WTC11 (cell line): Measurements from ENCODE around the gene FERMT3. TPM values are rescaled to one million over a fixed set of nuclear protein-coding genes. Genes with fewer than 3 reads are reported as not detected.

Source experiments
- ATAC-seq: fragments of 200-7000 bp; cut with Tn5 transposase; 2 replicates; pipeline ENCODE4 v1.10.0; 2021; ENCODE audit warnings: mild to moderate bottlenecking, moderate library complexity
- CTCF ChIA-PET: fragments of 300-600 bp; sonication (Branson Sonifier 250); formaldehyde crosslinking; loops from one replicate; lab custom pipeline; 2021; ENCODE audit warnings: antibody characterized with exemption; lab: Charles Lee
- POLR2A ChIA-PET: fragments of 350-600 bp; sonication (Branson Sonifier 250); formaldehyde crosslinking; loops from one replicate; lab custom pipeline; 2021; ENCODE audit warnings: antibody characterized with exemption; lab: Charles Lee
- DNase-seq: peaks from one replicate; pipeline ENCODE4 v3.0.0; 2021; ENCODE audit warnings: low spot score
- H3K27ac Mint-ChIP-seq: 2 replicates; pipeline ENCODE4 v1.8.0; 2021; ENCODE audit warnings: mixed read lengths
- H3K27me3 Mint-ChIP-seq: 2 replicates; pipeline ENCODE4 v1.8.0; 2021; ENCODE audit warnings: low read depth, mild to moderate bottlenecking, moderate library complexity, mixed read lengths
- H3K36me3 Mint-ChIP-seq: 2 replicates; pipeline ENCODE4 v1.8.0; 2021; ENCODE audit warnings: mixed read lengths
- H3K4me1 Mint-ChIP-seq: 2 replicates; pipeline ENCODE4 v1.8.0; 2022; ENCODE audit warnings: mixed read lengths
- H3K4me3 Mint-ChIP-seq: 2 replicates; pipeline ENCODE4 v1.8.0; 2021; ENCODE audit warnings: mild to moderate bottlenecking, moderate library complexity, mixed read lengths
- H3K9me3 Mint-ChIP-seq: 2 replicates; pipeline ENCODE4 v1.8.0; 2021; ENCODE audit warnings: mixed read lengths
- CREM ChIP-seq: sonication (generic); formaldehyde crosslinking; IDR thresholded peaks from 2 replicates; pipeline ENCODE4 v1.8.1; 2022; ENCODE audit warnings: mild to moderate bottlenecking, missing genetic modification reagents, moderate library complexity
- ESRRA ChIP-seq: sonication (generic); formaldehyde crosslinking; IDR thresholded peaks from 2 replicates; pipeline ENCODE4 v1.8.1; 2022; ENCODE audit warnings: mild to moderate bottlenecking, missing genetic modification reagents, borderline replicate concordance
- FOXJ3 ChIP-seq: sonication (generic); formaldehyde crosslinking; IDR thresholded peaks from 2 replicates; pipeline ENCODE4 v1.9.0; 2021; ENCODE audit warnings: missing genetic modification reagents, mild to moderate bottlenecking, borderline replicate concordance
- MXD4 ChIP-seq: fragments of 250-450 bp; sonication (Bioruptor Pico); IDR thresholded peaks from 2 replicates; pipeline ENCODE4 v1.8.0; 2021; ENCODE audit warnings: mild to moderate bottlenecking, moderate library complexity, borderline replicate concordance
- NFE2L1 ChIP-seq: sonication (generic); formaldehyde crosslinking; IDR thresholded peaks from 2 replicates; pipeline ENCODE4 v1.8.1; 2023; ENCODE audit warnings: missing genetic modification reagents
- RORB ChIP-seq: fragments of 250-450 bp; sonication (Bioruptor Pico); IDR thresholded peaks from 2 replicates; pipeline ENCODE4 v1.9.0; 2021; ENCODE audit warnings: mild to moderate bottlenecking
- SMAD3 ChIP-seq: sonication (generic); formaldehyde crosslinking; IDR thresholded peaks from 2 replicates; pipeline ENCODE4 v1.8.0; 2022; ENCODE audit warnings: missing genetic modification reagents, mild to moderate bottlenecking, borderline replicate concordance
- SP1 ChIP-seq: sonication (generic); formaldehyde crosslinking; conservative IDR thresholded peaks from 2 replicates; pipeline ENCODE4 v1.8.1; 2022; ENCODE audit warnings: missing genetic modification reagents
- TEAD1 ChIP-seq: sonication (generic); formaldehyde crosslinking; IDR thresholded peaks from 2 replicates; pipeline ENCODE4 v1.8.0; 2022; ENCODE audit warnings: mild to moderate bottlenecking, missing genetic modification reagents
- ZNF121 ChIP-seq: sonication (generic); formaldehyde crosslinking; IDR thresholded peaks from 2 replicates; pipeline ENCODE4 v1.8.0; 2023; ENCODE audit warnings: missing genetic modification reagents
- ZNF416 ChIP-seq: fragments of 250-450 bp; sonication (Bioruptor Pico); IDR thresholded peaks from 2 replicates; pipeline ENCODE4 v1.9.0; 2021; ENCODE audit warnings: mild to moderate bottlenecking, inconsistent platforms
- ZNF423 ChIP-seq: fragments of 250-450 bp; sonication (Bioruptor Pico); IDR thresholded peaks from 2 replicates; pipeline ENCODE4 v2.1.2; 2022; ENCODE audit warnings: mild to moderate bottlenecking, moderate library complexity
- total RNA-seq: library from RNA; stranded (reverse); gene quantifications from 3 replicates; pipeline ENCODE4 v1.2.3, GENCODE V29; 2021
- TF ChIP-seq, protein P1 (sequence below): fragments of 250-450 bp; sonication (Bioruptor Pico); IDR thresholded peaks from 2 replicates; pipeline ENCODE4 v1.9.0; 2021; ENCODE audit warnings: mild to moderate bottlenecking, borderline replicate concordance
- TF ChIP-seq, protein P2 (sequence below): sonication (generic); formaldehyde crosslinking; IDR thresholded peaks from 2 replicates; pipeline ENCODE4 v1.8.1; 2022; ENCODE audit warnings: low read depth, missing genetic modification reagents, borderline replicate concordance
- TF ChIP-seq, protein P3 (sequence below): sonication (generic); formaldehyde crosslinking; IDR thresholded peaks from 2 replicates; pipeline ENCODE4 v1.8.1; 2023; ENCODE audit warnings: mild to moderate bottlenecking, missing genetic modification reagents, moderate library complexity
- TF ChIP-seq, protein P4 (sequence below): sonication (generic); formaldehyde crosslinking; conservative IDR thresholded peaks from 2 replicates; pipeline ENCODE4 v1.8.1; 2022; ENCODE audit warnings: mild to moderate bottlenecking, missing genetic modification reagents
- TF ChIP-seq, protein P5 (sequence below): sonication (generic); formaldehyde crosslinking; IDR thresholded peaks from 2 replicates; pipeline ENCODE4 v1.8.1; 2022; ENCODE audit warnings: low read depth, mild to moderate bottlenecking, moderate library complexity, missing genetic modification reagents, borderline replicate concordance
- TF ChIP-seq, protein P6 (sequence below): sonication (generic); formaldehyde crosslinking; IDR thresholded peaks from 2 replicates; pipeline ENCODE4 v1.8.1; 2022; ENCODE audit warnings: missing genetic modification reagents, borderline replicate concordance

The FERMT3 gene
- total RNA-seq, 1 experiment from 2014 or later, result 3.8 TPM

DNA sequence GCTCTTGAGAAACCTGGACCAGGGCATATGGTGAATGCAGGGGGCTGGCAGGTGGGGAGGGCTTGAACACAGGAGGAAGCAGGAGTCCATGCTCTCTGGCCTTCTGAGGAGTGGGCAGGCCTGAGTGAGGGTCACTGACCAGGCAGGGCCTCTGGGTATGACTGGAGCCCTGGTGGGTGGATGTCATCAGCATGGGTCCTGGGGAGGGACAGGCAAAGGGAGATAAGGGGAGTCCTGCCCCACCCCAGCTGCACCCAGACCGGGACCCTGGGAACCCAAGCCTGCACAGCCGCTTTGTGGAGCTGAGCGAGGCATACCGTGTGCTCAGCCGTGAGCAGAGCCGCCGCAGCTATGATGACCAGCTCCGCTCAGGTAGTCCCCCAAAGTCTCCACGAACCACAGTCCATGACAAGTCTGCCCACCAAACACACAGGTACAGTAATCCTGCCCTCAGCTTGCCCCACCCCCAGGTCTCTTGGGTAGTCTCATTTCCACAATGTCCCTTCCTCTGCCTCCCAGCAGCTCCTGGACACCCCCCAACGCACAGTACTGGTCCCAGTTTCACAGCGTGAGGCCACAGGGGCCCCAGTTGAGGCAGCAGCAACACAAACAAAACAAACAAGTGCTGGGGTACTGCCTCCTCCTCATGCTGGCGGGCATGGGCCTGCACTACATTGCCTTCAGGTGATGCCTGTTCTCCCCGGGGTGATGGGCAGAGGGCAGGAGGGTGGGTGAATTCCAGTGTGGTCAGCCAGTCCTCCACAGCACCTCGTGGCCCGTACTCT lies 25.9 kb downstream of the FERMT3 start (continued):
- no peak for TF ChIP-seq SMAD3
- TF ChIP-seq MXD4 (CRISPR knock-in tag), result no peak

DNA sequence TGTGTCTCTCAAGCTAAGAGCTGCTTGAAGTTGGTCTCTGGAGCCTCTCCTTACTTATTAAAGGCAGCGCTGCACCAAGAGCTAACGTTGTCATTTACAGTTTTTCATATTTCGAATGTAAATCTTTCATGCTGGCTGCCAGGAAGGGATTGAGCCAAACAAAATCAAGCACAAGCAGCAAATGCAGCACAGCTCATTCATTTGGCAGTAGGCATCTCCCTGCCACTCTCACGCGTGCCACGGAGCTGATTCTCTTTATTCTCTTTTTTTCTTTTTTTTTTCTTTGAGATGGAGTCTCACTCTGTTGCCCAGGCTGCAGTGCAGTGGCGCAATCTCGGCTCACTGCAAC lies 26.4 kb downstream of the FERMT3 start:
- ChIA-PET CTCF (interaction anchor here (0.7 to 5.4 kb wide), 3 partner anchors 18 to 38 kb away, joined by 3 to 35 read pairs (median 12); partner anchors contain the start of gene PLCB3), POLR2A (interaction anchor here (1.5 kb wide), 1 partner anchor 71 kb away, joined by 3 read pairs; no protein-coding TSS in a partner anchor)
- Mint-ChIP-seq H3K36me3 (peaks cover 3% of the 10 kb centered on the region; the same call in 1 of the 2 replicates), H3K27ac (no peak overlapping the region), H3K27me3 (peaks cover 16% of the 10 kb centered on the region), H3K4me1 (peaks cover 30% of the 10 kb centered on the region), H3K9me3 (no peaks in the 10 kb centered on the region)
- ATAC-seq (no peak), DNase-seq (no peak)
- TF ChIP-seq RORB (CRISPR knock-in tag) (no peak), TEAD1 (CRISPR knock-in tag) (no peak), CREM (CRISPR knock-in tag) (no peak), NFE2L1 (CRISPR knock-in tag) (no peak), FOXJ3 (CRISPR knock-in tag) (no peak)
- TF ChIP-seq, protein P1, sequence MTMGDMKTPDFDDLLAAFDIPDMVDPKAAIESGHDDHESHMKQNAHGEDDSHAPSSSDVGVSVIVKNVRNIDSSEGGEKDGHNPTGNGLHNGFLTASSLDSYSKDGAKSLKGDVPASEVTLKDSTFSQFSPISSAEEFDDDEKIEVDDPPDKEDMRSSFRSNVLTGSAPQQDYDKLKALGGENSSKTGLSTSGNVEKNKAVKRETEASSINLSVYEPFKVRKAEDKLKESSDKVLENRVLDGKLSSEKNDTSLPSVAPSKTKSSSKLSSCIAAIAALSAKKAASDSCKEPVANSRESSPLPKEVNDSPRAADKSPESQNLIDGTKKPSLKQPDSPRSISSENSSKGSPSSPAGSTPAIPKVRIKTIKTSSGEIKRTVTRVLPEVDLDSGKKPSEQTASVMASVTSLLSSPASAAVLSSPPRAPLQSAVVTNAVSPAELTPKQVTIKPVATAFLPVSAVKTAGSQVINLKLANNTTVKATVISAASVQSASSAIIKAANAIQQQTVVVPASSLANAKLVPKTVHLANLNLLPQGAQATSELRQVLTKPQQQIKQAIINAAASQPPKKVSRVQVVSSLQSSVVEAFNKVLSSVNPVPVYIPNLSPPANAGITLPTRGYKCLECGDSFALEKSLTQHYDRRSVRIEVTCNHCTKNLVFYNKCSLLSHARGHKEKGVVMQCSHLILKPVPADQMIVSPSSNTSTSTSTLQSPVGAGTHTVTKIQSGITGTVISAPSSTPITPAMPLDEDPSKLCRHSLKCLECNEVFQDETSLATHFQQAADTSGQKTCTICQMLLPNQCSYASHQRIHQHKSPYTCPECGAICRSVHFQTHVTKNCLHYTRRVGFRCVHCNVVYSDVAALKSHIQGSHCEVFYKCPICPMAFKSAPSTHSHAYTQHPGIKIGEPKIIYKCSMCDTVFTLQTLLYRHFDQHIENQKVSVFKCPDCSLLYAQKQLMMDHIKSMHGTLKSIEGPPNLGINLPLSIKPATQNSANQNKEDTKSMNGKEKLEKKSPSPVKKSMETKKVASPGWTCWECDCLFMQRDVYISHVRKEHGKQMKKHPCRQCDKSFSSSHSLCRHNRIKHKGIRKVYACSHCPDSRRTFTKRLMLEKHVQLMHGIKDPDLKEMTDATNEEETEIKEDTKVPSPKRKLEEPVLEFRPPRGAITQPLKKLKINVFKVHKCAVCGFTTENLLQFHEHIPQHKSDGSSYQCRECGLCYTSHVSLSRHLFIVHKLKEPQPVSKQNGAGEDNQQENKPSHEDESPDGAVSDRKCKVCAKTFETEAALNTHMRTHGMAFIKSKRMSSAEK (CRISPR knock-in tag), result no peak
- TF ChIP-seq, all 79 proteins: peak for 0
- peak overlapping the region; percentile 70; the same call in 1 of the 2 replicates for H3K4me3 Mint-ChIP-seq

DNA sequence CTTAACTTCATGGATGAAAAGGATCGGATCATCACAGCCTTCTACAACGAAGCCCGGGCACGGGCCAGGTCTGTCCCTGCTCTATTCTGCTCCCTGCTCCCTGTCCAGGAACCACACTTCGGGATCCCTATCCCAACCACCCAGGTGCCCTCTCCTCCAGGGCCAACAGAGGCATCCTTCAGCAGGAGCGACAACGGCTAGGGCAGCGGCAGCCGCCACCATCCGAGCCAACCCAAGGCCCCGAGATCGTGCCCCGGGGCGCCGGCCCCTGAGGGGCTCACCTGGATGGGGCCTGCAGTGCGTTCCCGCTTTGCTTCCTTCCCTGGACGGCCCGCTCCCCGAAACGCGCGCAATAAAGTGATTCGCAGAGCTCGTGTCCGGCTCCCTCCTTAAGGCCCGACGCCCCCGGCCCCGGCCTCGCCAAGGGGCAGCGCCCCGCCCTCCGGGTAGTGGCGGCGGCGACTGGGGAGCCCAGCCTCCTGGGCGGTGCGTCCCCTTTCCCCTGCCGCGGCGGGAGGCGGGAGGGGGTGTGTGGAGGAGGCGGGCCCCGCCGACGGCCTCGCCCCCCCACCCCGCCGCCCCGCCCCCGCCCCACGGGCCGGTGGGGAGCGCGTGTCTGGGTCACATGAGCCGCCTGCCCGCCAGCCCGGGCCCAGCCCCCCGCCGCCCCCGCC lies 27.5 kb downstream of the FERMT3 start, which contains the start of gene VEGFB:
VEGFB (plus strand) TSS at position 672 of the 674 bp plus-strand sequence. CDS start 250 bp downstream, outside the sequence.
- H3K27ac Mint-ChIP-seq, result peak within 1 kb of the TSS; percentile 15; the same call in 1 of the 2 replicates
- no peak for TF ChIP-seq RORB (CRISPR knock-in tag)
- TF ChIP-seq, protein P2, sequence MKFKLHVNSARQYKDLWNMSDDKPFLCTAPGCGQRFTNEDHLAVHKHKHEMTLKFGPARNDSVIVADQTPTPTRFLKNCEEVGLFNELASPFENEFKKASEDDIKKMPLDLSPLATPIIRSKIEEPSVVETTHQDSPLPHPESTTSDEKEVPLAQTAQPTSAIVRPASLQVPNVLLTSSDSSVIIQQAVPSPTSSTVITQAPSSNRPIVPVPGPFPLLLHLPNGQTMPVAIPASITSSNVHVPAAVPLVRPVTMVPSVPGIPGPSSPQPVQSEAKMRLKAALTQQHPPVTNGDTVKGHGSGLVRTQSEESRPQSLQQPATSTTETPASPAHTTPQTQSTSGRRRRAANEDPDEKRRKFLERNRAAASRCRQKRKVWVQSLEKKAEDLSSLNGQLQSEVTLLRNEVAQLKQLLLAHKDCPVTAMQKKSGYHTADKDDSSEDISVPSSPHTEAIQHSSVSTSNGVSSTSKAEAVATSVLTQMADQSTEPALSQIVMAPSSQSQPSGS (CRISPR knock-in tag), result no peak
- TF ChIP-seq SMAD3, result no peak
- TF ChIP-seq, protein P3, sequence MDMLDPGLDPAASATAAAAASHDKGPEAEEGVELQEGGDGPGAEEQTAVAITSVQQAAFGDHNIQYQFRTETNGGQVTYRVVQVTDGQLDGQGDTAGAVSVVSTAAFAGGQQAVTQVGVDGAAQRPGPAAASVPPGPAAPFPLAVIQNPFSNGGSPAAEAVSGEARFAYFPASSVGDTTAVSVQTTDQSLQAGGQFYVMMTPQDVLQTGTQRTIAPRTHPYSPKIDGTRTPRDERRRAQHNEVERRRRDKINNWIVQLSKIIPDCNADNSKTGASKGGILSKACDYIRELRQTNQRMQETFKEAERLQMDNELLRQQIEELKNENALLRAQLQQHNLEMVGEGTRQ (CRISPR knock-in tag), result no peak
- peak; percentile 64; the same call in 1 of the 2 replicates for TF ChIP-seq ZNF121 (CRISPR knock-in tag)
- TF ChIP-seq SP1, result 0 out of 2 replicates have a peak, but pooled peaks have one; percentile 39
- TF ChIP-seq, protein P4, sequence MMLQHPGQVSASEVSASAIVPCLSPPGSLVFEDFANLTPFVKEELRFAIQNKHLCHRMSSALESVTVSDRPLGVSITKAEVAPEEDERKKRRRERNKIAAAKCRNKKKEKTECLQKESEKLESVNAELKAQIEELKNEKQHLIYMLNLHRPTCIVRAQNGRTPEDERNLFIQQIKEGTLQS, result no peak
- TF ChIP-seq ZNF416, result peak; percentile 30; the same call in 1 of the 2 replicates
- TF ChIP-seq, protein P5, sequence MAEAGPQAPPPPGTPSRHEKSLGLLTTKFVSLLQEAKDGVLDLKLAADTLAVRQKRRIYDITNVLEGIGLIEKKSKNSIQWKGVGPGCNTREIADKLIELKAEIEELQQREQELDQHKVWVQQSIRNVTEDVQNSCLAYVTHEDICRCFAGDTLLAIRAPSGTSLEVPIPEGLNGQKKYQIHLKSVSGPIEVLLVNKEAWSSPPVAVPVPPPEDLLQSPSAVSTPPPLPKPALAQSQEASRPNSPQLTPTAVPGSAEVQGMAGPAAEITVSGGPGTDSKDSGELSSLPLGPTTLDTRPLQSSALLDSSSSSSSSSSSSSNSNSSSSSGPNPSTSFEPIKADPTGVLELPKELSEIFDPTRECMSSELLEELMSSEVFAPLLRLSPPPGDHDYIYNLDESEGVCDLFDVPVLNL, result no peak
- TF ChIP-seq, protein P6, sequence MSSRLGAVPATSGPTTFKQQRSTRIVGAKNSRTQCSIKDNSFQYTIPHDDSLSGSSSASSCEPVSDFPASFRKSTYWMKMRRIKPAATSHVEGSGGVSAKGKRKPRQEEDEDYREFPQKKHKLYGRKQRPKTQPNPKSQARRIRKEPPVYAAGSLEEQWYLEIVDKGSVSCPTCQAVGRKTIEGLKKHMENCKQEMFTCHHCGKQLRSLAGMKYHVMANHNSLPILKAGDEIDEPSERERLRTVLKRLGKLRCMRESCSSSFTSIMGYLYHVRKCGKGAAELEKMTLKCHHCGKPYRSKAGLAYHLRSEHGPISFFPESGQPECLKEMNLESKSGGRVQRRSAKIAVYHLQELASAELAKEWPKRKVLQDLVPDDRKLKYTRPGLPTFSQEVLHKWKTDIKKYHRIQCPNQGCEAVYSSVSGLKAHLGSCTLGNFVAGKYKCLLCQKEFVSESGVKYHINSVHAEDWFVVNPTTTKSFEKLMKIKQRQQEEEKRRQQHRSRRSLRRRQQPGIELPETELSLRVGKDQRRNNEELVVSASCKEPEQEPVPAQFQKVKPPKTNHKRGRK (CRISPR knock-in tag), result no peak
- TF ChIP-seq ZNF423 (CRISPR knock-in tag), result peak; percentile 46
- TF ChIP-seq ESRRA, result 0 out of 2 replicates have a peak, but pooled peaks have one; percentile 31
- ChIA-PET CTCF (interaction anchor here (1.0 to 5.4 kb wide), 5 partner anchors 16 to 123 kb away, joined by 3 to 35 read pairs (median 3); partner anchors contain the start of gene PLCB3), POLR2A (no interaction called here)
- ATAC-seq (peak; percentile 17; the same call in 1 of the 2 replicates), DNase-seq (peak; percentile 61)
- H3K4me1 Mint-ChIP-seq, result peaks cover 30% of the 10 kb centered on the region
- peaks cover 16% of the 10 kb centered on the region for H3K27me3 Mint-ChIP-seq
- H3K9me3 Mint-ChIP-seq, result no peaks in the 10 kb centered on the region
- H3K4me3 Mint-ChIP-seq, result peak within 1 kb of the TSS; percentile 85
- peaks cover 6% of the 10 kb centered on the region; the same call in 1 of the 2 replicates for H3K36me3 Mint-ChIP-seq
